Stimulated activated CD4-positive, alpha-beta T cell treated with anti-CD3 and anti-CD28 coated beads, Interleukin-1b, Interleukin-23, amount 100 ng/mL, for 1 hour (primary cell): ENCODE results near the gene ZMYM2.
"Not testable (repeated sequence)": the region's sequence is repeated elsewhere in the genome, so short reads cannot be mapped to it uniquely, and the experiment has no call there.

Source experiments
- DNase-seq, 2 donors: peaks; one replicate each; pipeline ENCODE4 v3.0.0-alpha.2; 2020; ENCODE audit warnings: low read depth in 2 of 2

Gene ZMYM2

DNA sequence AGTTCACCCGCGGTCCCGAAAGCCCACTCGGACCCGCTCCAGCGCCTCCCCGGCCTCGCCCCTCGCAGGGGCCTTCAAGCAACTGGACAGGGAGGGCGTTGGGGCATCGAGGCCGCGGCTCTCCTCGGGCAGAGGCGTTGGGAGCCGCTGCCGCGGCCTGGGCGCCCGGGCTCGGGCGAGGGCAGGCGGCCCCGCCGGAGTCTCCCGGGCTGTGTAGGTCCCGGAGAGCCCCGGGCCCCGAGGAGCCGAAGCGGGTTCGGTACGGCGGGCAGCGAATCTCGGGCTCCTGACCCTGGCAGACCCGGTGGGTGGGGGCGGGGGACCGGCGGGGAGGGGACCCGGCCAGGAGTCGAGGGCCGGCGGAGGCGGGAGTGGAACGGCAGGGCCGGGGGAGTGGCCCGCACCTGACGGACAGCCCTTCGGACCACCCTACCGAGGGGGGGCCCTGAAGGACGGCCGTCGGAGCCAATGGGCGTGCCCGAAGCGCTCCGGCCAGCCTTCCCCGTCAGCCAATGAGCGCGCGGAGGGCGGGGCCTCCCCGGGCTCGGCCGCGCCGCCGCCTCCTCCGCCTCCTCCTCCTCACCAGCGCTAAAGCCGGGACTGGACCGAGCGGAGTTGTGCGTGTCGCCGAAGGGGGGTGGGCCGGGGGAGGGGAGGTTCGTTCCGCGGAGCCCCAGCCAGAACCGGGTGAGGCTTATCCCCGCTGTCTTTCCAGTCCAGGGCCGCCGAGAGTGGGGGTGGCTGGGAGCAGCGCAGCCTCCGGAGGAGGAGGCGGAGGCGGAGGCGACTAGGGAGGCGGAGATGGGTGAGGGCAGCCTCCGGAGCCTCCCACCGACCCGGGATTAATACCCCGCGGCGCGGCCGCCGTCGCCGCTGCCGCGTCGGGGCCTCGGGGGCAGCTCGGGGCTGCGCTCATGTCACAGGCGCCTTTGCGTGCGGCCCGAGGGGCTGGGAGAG is at the start of gene ZMYM2:
ZMYM2 (plus strand) TSS at position 573 of the 957 bp plus-strand sequence. CDS start 34,346 bp downstream, outside the sequence.
- DNase-seq: peak; percentile 94 to 97

DNA sequence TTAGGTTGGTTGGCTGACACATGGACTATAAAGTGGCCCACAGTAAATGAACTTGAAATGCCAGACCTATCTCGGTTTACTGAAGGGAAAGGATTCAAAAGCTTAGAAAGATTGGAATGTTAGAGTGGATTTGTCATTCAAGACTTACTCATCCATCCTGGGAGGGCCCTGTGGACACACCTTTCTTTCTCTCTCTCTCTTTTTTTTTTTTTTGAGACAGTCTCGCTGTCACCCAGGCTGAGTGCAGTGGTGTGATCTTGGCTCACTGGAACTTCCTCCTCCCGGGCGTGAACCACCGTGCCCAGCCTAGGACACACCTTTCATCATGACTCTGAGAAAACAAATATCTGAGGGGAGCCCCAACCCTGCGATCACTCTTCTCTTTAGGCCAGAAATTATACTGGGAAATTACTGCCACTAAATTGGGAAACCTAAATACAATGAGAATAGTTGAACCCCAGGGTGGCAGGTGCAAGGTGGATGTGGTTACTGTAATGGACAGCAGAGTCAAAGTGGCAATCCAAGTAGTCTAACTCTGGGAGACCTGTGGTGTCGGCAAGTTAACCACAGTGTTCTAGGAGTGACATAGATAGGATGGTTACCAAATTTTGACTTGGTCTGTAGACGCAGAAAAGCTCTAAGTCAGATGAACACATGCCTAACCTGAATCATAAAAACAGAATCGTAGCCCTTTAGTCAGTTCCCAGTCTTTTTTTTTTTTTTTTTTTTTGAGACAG is 48.0 kb upstream of the ZMYM2 start:
- DNase-seq: no peak

DNA sequence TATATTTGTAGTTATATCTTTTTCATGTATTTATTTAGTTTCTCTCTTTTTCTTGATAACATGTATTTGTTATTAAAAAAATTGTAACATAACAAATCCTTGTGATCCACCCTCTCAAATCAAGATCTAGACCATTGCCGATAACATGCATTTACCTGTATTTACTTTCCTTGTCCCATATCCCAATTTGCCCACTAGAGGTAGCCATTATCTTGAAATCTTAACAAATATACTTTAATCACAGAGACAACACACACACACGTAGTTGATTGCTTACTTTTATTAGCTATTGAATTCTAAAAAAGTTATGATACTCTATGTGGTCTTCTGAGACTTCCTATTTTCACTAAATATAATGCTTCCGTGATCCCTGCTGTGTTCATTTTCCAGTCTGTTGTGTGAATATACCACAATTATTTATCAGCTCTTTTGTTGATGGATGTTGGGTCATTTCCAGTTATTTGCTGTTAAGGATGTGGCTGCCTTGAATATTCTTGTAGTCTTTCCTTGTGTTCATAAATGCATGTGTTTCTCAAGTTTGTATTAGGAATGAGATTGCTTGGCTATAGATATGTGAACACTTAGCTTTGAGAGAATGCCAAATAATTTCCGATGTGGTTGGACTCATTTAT is 31.3 kb upstream of the ZMYM2 start:
- DNase-seq: no peak

DNA sequence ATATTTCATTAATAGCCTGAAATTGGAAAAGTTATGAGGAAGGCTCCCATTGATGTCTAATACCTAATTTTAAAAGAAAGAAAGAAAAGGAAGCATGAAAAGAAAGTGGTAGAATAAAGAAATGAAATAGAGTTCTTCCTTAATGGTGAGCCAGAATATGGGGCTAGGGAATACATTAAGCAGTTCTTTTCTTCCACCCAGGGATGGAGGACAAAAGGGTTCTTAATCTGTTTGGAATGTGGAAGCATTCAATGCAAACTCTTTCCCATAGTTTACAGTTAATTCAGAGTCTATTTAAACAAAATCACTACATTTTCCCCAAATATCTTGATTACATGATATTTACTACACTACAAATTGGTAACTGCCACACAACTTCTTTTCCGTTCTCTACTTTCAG is 18.4 kb upstream of the ZMYM2 start:
- DNase-seq: no peak

DNA sequence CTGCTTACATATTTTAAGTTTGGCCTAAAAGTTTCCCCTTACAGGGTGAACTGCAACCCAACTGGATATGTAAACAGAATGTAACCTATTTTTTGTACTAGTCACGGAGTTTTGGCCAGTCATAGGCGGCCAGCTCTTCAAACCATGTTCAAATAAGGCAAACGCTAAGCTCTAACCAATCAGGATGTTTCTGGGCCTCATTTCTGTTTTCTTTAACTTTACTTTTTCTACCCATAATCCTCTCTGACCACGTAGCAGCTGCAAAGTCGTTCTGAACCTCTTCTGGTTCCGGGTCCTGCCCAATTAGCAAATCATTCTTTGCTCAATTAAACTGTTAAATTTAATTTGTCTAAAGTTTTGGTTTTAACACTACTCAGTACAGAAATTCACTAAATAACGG is 8.2 kb upstream of the ZMYM2 start:
- no peak for DNase-seq

DNA sequence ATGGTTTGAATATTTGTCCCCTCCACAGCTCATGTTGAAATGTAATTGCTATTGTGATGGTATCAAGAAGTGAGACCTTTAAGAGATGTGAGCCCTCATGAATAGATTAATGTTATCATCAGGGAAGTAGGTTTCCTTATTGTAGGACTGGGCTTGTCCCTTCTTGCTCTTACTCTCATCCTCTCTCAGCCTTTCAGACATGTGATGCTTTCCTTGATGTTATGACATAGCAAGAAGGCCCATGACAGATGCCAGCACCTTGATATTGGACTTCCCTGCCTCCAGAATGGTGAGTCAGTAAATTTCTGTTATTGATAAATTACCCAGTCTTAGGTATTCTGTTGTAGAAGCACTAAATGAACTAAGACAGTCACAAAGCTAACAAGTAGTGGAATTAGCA is 5.7 kb upstream of the ZMYM2 start:
- DNase-seq: no peak

DNA sequence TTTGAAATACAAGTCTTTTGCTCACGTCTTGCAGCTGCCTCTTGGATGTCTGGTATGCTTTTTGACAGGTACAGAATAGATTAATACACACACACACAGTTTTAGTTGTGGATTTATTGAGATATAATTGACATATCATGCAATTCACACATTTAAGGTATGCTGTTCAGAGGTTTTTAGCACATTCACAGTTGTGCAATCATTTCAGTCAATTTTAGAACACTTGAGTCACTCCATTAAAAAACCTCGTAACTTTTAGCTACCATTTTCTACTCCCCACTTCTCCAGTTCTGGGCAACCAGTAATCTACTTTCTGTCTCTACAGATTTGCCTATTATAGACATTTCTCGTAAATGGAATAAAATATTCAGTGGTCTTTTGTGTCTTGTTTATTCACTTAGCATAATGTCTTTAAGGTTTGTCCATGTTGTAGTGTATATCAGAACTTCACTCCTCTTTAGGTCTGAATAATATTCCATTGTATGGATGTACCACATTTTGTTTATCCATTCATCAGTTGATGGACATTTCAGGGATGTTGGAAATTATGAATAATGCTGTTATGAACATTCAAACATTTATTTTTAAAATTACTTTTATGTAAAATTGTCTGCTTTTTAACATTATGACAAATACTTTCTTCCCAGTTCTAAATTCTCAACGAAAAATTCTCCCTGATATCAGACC is 2.5 kb upstream of the ZMYM2 start:
- no peak for DNase-seq

DNA sequence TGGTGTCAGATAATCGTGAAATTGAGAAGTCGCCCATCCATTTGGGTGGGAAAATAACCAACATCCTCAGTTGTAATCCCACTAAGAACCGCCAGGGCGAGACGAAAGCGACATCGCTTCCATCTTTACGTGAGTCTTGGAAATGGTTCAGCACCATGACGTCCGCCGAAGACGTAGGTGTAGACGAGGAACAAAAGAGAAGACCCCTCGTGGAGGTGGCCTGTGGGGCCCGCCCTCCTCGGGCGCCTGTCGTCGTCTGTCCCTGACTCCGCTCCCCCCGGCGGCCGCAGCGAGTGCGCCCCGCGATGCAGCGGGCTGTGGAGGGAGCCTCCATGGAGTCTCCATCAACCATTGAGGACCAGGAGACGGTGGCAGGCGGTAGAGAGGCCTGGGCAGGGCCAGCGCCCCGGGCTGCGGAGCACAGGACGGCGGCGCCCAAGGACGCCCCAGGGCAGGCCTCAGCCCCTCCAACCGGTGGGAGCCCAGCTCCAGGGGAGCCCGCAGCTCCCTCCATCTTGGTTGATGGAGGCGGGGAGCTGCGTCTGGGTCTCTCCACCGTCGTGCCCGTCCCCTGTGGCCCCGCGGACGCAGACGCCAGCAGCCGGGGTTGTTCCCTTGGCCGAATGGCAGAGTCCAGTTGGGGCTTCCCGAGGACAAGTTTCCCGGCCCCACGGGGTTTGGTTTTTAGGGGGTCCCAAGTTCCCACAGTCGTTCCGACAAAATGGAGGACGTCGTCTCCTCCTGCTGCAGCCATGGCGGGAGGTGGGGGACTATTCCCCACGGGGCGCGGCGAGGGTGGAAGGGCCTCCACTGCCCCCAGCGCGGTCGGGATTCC is 990 bp upstream of the ZMYM2 start:
- DNase-seq: peak; percentile 51 to 68

DNA sequence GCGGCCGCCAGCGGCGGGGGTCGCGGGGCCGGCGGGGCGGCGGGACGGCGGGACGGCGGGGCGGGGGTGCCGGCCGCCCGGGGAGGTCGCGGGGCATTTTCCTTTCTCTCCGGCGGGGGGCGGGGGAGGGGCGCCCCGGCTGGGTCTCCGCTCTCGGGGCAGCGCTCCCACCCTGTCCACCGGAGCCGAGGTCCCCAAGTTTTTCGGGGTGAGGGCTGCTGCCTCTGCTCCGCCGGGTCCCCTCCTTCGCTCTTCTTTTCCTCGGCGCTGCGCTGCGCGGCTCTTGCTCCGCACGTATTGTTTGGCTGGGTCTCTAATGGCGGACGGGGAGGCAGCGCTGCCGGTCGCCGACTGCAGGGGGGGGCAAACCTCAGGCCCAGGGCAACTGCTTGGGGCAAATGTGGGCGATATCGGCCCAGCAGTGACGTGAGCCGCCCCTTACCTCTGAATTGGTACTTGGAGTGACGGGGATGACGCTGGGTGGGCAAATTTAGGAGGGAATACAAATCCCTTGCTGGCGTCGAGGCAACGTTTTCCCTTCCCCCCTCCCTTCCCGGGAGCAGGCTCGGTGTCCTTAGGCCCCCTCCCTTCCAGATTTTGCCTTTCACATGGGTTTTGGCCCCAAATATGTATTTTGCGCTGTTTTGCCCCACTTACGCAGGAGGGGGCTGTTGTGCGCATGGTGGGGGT is 759 bp downstream of the ZMYM2 start:
- DNase-seq: peak; percentile 13 to 46

DNA sequence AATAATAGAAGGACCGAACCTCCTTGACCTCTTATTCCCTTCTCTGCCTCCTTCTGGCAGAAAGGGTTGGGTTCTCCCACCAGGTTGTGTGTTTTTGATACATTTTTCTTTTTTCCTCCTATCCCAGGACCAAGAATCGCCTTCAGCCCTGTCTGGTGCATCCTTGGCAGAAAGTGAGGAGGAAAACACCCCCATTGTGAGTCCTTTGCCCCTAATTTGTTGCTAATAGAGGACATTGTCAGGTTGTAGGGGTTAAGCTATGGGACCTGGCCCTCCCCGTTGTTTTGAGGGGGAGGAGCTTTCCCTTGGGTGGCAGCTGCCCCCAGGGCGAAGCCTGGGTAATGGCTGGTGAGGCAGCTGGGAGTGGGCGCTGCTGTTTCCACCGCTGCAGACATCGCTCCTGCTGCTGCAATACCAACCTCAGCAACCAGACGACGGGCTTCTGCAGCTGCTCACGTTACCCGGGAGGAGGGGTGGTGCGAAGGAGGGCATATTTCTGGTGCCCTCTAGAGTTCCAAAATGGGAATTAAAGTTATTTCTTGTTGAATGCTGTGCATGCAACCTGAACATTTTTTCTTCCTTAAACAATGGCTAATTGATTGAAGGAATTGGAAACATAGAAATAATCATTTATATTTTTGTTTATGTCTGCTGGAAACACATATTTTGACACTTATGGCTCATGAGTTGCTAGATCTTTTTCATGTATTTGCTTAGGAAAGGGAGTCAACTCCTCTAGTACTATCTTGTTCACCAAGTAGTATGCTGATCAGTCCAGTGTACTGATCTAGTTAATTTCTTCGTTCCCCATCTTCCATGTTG is 1.5 kb downstream of the ZMYM2 start:
- peak; percentile 59 to 70 for DNase-seq

DNA sequence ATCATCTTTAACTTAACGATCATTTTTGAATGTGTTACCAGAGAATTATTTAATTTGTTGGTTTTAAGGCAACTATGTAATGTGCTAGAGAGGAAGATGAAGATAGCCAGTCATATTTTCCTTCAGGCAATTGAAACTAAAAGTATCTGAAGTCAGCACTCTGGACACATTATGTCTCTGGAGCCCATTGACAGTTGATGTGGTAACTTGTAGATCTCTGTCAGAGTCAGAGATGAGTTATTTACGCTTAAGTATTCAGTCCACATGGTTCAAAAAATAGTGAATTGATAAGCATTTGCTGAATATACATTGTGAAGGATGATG is 2.1 kb downstream of the ZMYM2 start:
- DNase-seq: no peak

DNA sequence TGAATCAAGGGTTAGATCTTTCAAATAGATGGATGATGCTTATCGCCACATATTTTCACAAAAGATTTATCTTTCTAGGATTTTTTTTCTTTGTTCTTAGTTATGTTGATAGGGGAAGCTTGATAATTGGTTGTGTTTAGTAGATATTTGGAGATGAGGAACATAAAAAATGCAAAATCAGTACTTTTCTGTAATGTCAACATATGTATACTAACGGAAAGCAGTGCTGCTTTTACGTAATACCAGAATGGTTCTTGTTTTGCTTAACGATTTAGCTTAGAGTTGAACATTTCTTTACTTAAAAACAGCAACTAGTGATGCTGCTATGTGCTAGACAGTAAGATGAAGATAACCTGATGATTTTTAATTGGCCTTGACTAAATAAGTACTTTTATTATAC is 3.0 kb downstream of the ZMYM2 start:
- no peak for DNase-seq

DNA sequence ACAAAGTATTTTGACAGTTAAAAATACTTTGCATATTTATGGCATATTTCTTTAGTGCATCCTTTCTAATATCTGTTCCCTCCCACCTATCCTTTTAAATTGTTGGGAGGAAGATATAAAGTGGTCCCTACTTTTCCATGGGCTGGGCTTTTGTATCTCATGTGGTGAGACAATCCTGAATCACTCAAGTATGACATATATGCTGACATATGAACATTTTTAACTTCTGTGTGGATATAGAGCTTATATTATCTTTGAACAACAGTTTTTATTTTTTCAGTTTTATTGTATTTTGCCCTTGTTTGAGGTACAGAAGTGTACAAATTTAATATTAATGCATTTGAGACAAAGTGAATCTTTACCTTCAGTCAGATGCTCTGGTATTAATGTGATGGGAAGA is 3.4 kb downstream of the ZMYM2 start:
- DNase-seq: no peak

DNA sequence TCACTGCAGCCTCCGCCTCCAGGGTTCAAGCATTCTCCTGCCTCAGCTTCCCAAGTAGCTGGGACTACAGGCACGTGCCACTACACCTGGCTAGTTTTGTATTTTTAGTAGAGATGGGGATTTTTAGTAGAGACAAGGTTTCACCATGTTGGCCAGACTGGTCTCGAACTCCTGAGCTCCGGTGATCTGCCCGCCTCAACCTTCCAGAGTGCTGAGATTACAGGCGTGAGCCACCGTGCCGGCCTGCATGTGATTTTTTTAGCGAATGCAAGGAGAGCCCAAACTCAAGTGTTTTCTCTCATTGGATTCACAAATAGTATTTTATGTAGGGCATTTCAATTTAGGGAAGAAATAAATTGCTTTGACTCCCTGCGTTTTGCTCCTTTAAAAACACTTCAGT is 4.4 kb downstream of the ZMYM2 start:
- DNase-seq: no peak

DNA sequence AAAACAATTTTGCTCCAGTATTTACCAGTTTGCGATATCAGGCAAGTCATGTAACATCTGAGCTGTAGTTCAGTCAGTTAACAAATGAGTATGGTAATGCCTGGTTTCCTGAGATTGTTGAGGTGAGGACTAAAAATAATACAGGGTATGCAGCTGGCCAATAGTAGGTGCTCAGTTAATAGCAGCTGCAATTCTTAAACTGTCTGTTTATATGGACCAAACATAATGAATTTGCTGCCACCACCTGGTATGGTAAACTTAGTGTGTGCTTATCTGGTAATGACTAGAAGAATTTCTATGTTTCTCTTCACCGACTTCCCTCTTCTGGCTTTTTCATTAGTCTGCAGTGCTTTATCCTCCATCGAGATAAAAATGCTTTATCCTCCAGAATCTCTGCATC is 9.1 kb downstream of the ZMYM2 start:
- DNase-seq: no peak

DNA sequence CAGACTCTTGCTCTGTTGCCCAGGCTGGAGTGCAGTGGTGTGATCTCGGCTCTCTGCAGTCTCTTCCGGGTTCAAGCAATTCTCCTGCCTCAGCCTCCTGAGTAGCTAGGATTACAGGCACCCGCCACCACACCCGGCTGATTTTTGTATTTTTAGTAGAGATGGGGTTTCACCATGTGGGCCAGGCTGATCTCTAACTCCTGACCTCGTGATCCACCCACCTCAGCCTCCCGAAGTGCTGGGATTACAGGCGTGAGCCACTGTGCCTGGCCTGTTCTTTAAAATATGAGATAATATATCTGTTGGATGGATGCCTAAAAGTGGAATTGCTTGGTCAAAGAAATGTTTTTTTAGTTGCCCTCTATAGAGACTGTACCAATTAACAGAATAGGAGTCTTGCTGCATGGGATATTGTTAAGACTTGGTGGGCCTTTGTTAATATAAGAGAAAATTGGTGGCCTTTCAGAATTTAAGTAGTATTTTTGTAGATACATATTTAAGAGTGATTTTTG is 16.0 kb downstream of the ZMYM2 start:
- DNase-seq: not testable (repeated sequence)

DNA sequence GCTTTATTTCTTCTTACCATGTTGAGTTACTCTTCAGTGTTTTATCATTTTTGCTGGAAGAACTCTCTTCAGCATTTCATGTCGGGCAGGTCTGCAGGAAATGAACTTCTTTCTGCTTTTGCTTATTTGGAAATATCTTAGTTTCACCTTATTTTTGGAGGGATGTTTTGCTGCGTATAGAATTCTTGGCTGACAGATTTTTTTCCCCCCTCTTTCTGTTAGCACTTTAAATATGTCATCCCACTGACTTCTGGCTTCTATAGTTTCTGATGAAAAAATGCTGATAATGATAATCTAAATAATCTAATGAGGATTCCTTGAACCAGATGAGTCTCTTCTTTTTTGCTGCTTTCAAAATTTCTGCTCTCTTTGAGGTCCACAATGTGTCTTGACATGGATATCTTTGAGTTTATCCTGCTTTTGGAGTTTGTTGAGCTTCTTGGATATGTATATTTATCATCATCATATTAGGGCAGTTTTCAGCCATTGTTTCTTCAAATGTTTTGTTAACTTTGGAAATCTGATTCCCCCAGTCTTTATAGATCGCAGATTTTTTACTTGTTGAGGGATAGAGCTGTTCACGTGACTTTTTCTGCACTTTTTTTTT is 20.4 kb downstream of the ZMYM2 start:
- no peak for DNase-seq

DNA sequence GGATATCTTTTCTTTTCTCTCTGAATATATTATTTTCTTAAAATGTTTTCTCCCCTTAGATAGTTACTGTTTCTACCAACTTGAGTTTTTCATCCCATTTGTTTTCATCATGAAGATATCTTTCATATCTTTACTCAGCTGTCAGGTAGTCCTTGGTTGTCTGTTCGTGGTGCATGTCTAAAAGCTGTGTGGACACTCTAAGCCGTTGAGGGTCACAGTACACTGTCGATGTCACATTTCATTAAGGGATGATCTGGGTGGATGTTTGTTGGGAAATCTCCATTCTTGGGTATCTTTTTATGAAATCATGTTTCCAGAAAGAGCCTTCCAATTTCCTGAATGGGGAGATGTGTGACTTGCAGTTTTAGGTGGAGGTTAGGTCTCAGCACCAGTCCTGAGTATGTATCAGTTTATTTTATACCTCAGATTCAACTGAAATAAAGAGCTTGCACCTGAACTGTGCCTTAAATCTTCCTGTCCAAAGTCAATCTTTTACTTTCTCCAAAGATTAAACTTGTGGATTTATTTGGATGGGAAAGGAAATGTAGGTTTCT is 23.2 kb downstream of the ZMYM2 start:
- no peak for DNase-seq
